ENCODE measurements around the gene CCDC60.

CCDC60 gene

DNA sequence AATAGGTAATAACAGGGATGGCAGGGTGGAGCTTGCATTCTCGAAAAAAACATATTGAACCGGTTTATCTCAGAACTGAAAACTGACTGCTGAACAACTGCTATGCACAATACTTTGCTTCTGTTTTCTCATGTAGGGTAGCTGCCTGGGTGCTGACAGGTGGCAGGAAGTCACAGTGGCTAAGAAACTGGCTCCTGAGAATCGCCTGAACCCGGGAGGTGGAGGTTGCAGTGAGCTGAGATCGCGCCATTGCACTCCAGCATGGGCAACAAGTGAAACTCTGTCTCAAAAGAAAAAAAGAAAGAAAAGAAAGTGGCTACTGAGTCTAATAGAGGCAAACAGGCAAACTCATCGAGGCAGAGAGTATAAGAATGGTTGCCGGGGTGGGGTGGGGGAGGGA is 113.1 kb downstream of the CCDC60 start:
- no peak overlapping the region for H3K4me3 ChIP-seq (replicated peaks; ENCODE audit: insufficient read depth, low read length)
- TF ChIP-seq, protein P1, sequence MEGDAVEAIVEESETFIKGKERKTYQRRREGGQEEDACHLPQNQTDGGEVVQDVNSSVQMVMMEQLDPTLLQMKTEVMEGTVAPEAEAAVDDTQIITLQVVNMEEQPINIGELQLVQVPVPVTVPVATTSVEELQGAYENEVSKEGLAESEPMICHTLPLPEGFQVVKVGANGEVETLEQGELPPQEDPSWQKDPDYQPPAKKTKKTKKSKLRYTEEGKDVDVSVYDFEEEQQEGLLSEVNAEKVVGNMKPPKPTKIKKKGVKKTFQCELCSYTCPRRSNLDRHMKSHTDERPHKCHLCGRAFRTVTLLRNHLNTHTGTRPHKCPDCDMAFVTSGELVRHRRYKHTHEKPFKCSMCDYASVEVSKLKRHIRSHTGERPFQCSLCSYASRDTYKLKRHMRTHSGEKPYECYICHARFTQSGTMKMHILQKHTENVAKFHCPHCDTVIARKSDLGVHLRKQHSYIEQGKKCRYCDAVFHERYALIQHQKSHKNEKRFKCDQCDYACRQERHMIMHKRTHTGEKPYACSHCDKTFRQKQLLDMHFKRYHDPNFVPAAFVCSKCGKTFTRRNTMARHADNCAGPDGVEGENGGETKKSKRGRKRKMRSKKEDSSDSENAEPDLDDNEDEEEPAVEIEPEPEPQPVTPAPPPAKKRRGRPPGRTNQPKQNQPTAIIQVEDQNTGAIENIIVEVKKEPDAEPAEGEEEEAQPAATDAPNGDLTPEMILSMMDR (IDR thresholded peaks at IDR 0.05; ENCODE audit: insufficient read depth, low read length) = no peak
- no peak for TF ChIP-seq GABPA (IDR thresholded peaks at IDR 0.05; ENCODE audit: low read depth)
- no peak for TF ChIP-seq SPI1 (IDR thresholded peaks at IDR 0.05; ENCODE audit: borderline replicate concordance, low read depth)
- no peak for TF ChIP-seq REST (IDR thresholded peaks at IDR 0.05; ENCODE audit: insufficient replicate concordance, low read depth)
- TF ChIP-seq POLR2AphosphoS5 (IDR thresholded peaks at IDR 0.05; ENCODE audit: low read depth) = no peak
- H3K27ac ChIP-seq (replicated peaks) = no peak overlapping the region
- DNase-seq (ENCODE audit: low read depth in 1 of 2, low spot score in 1 of 2) = no peak
- peaks cover 2% of the 10 kb centered on the region for H3K27me3 ChIP-seq (ENCODE audit: insufficient read depth, poor library complexity, severe bottlenecking)

DNA sequence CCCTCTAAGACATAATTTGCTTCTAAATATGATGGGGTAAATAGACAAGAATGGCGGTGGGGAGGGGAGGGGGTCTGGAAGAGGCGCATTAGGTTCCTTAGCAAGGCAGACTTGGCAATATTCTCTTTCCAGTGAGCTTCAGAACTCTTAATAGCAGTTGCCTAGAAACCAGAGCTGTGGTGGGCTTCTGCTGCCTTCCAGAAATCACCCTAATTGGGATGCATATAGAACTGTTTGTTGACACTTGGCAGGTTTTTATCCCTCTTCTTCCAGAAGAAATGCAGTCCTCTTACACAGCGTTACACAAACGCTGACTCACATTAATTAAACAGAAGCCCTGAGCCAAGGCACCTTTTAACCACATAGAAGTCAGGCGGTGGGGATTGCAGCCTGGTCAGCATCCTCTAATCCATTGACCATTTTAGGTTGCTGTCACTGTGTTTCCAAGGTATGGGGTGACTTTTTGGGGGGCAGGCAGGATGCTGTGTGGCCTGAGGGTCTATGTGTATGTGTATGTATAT is 114.1 kb downstream of the CCDC60 start:
- no peak for TF ChIP-seq REST (IDR thresholded peaks at IDR 0.05; ENCODE audit: insufficient replicate concordance, low read depth)
- no peak for TF ChIP-seq GABPA (IDR thresholded peaks at IDR 0.05; ENCODE audit: low read depth)
- TF ChIP-seq SPI1 (IDR thresholded peaks at IDR 0.05; ENCODE audit: borderline replicate concordance, low read depth) = no peak
- no peak for DNase-seq (ENCODE audit: low read depth in 1 of 2, low spot score in 1 of 2)
- H3K27me3 ChIP-seq (ENCODE audit: insufficient read depth, poor library complexity, severe bottlenecking) = peaks cover 2% of the 10 kb centered on the region
- H3K27ac ChIP-seq (replicated peaks) = no peak overlapping the region
- H3K4me3 ChIP-seq (replicated peaks; ENCODE audit: insufficient read depth, low read length) = no peak overlapping the region

DNA sequence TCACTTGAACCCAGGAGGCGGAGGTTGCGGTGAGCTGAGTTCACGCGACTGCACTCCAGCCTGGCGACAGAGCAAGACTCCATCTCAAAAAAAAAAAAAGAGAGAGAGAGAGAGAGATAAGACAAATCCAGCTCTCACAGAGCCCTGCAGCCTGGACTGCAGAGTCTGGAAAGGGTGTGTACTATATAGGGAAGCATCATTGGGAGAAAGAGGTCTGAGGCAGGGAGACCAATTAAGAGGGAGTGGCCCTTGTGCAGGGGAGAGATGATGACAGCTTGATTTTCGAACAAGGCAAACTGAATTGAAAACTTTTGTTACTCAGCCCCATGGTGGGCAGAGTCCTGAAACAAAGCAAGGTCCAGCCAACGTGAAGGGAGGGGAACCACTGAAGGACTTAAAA is 116.2 kb downstream of the CCDC60 start:
- H3K27ac ChIP-seq (replicated peaks) = no peak overlapping the region
- no peak for TF ChIP-seq POLR2AphosphoS5 (IDR thresholded peaks at IDR 0.05; ENCODE audit: low read depth)
- TF ChIP-seq GABPA (IDR thresholded peaks at IDR 0.05; ENCODE audit: low read depth) = no peak
- TF ChIP-seq, protein P1 (IDR thresholded peaks at IDR 0.05; ENCODE audit: insufficient read depth, low read length) = no peak
- no peak for TF ChIP-seq REST (IDR thresholded peaks at IDR 0.05; ENCODE audit: insufficient replicate concordance, low read depth)
- TF ChIP-seq SPI1 (IDR thresholded peaks at IDR 0.05; ENCODE audit: borderline replicate concordance, low read depth) = no peak
- DNase-seq (ENCODE audit: low read depth in 1 of 2, low spot score in 1 of 2) = no peak
- no peak overlapping the region for H3K4me3 ChIP-seq (replicated peaks; ENCODE audit: insufficient read depth, low read length)
- peaks cover 2% of the 10 kb centered on the region for H3K27me3 ChIP-seq (ENCODE audit: insufficient read depth, poor library complexity, severe bottlenecking)
